Endothelial cell of umbilical vein (primary cell): ENCODE data around the gene NCL. TPM values are rescaled to one million over a fixed set of nuclear protein-coding genes. Genes with fewer than 3 reads are reported as not detected.

Experiments
- BruUV-seq: library from RNA; stranded (reverse); fragments of 400-500 nt; replicated peaks from 2 replicates; lab custom pipeline; 2021; lab: Mats Ljungman, UMichigan
- CTCF ChIA-PET: fragments of 300-600, 350-600 bp; sonication (Branson Sonifier 250); formaldehyde crosslinking; loops from one replicate; lab custom pipeline; 2021; ENCODE audit warnings: antibody characterized with exemption, inconsistent platforms; lab: Charles Lee
- POLR2A ChIA-PET: fragments of 300-600, 350-600 bp; sonication (Branson Sonifier 250); formaldehyde crosslinking; loops from one replicate; lab custom pipeline; 2021; ENCODE audit warnings: antibody characterized with exemption, inconsistent platforms; lab: Charles Lee
- DNase-seq: peaks from one replicate; pipeline ENCODE4 v3.0.0-alpha.2; 2011; ENCODE audit warnings: low read depth, low spot score
- FAIRE-seq: peaks from 2 replicates; lab custom pipeline; 2011; peaks lifted over from hg19 to GRCh38; lab: Jason Lieb, UNC
- H2AFZ ChIP-seq: 2 replicates; pipeline ENCODE4 v1.6.0; 2012; ENCODE audit warnings: low read depth, low read length, control low read depth, inconsistent platforms
- H3K27ac ChIP-seq: 2 replicates; pipeline ENCODE4 v1.5.1; 2011; ENCODE audit warnings: low read depth, mild to moderate bottlenecking, control low read depth, low read length, moderate library complexity; ENCODE audit not compliant: insufficient read depth
- H3K27me3 ChIP-seq, 2 experiments: 2 replicates each; pipeline versions ENCODE4 v1.6.0 to v1.6.1; 2011; ENCODE audit warnings: low read length in 2 of 2, mixed read lengths in 1 of 2; ENCODE audit not compliant: control insufficient read depth in 2 of 2, insufficient read depth in 2 of 2
- H3K36me3 ChIP-seq, 2 experiments: 2 replicates in 1 of 2; 3 replicates in 1 of 2; pipeline ENCODE4 v1.5.1; 2011; ENCODE audit warnings: low read length in 2 of 2, mild to moderate bottlenecking in 1 of 2, moderate library complexity in 1 of 2; ENCODE audit not compliant: control insufficient read depth in 2 of 2, insufficient read depth in 2 of 2; ENCODE audit errors: extremely low read depth in 1 of 2
- H3K4me1 ChIP-seq: 3 replicates; pipeline ENCODE4 v1.5.1; 2011; ENCODE audit warnings: mild to moderate bottlenecking, low read length; ENCODE audit not compliant: control insufficient read depth, insufficient read depth; ENCODE audit errors: extremely low read depth
- H3K4me2 ChIP-seq: 2 replicates; pipeline ENCODE4 v1.6.1; 2011; ENCODE audit warnings: low read length, control low read depth, mixed read lengths; ENCODE audit not compliant: insufficient read depth
- H3K4me3 ChIP-seq, 3 experiments: fragments of 200-600 bp in 1 of 3; sonication (generic), shearing (Covaris generic) in 1 of 3; replicated peaks in 1 of 3; 2 replicates each; pipeline ENCODE4 v1.5.1; 2011 to 2016; ENCODE audit warnings: control low read depth in 3 of 3, low read length in 3 of 3, mild to moderate bottlenecking in 2 of 3, inconsistent platforms in 1 of 3, low read depth in 1 of 3, moderate library complexity in 1 of 3; ENCODE audit not compliant: insufficient read depth in 1 of 3
- H3K79me2 ChIP-seq: 2 replicates; pipeline ENCODE4 v1.6.0; 2012; ENCODE audit warnings: low read length, inconsistent platforms; ENCODE audit not compliant: control insufficient read depth, insufficient read depth
- H3K9ac ChIP-seq: replicated peaks from 2 replicates; pipeline ENCODE3; 2011; ENCODE audit warnings: low read length, control low read depth; ENCODE audit not compliant: insufficient read depth; ENCODE audit errors: extremely low read depth
- H3K9me1 ChIP-seq: replicated peaks from 3 replicates; pipeline ENCODE4 v1.6.0; 2011; ENCODE audit warnings: mild to moderate bottlenecking, low read length; ENCODE audit not compliant: control insufficient read depth, insufficient read depth; ENCODE audit errors: extremely low read depth
- H3K9me3 ChIP-seq: replicated peaks from 2 replicates; pipeline ENCODE4 v1.5.1; 2012; ENCODE audit warnings: low read length, inconsistent platforms; ENCODE audit not compliant: control insufficient read depth, insufficient read depth
- H4K20me1 ChIP-seq: replicated peaks from 2 replicates; pipeline ENCODE3; 2011; ENCODE audit warnings: mild to moderate bottlenecking, low read length; ENCODE audit not compliant: control insufficient read depth, insufficient read depth; ENCODE audit errors: extremely low read depth
- EZH2 ChIP-seq: IDR thresholded peaks from 2 replicates; pipeline ENCODE4 v1.6.1; 2012; ENCODE audit warnings: borderline replicate concordance, low read depth, mild to moderate bottlenecking, moderate library complexity, low read length, inconsistent platforms; ENCODE audit not compliant: severe bottlenecking
- FOS ChIP-seq: IDR thresholded peaks from 2 replicates; pipeline ENCODE4 v1.6.1; 2011; ENCODE audit warnings: mild to moderate bottlenecking, low read length, moderate library complexity, borderline replicate concordance; ENCODE audit not compliant: insufficient read depth
- GATA2 ChIP-seq: IDR thresholded peaks from 2 replicates; pipeline ENCODE4 v1.7.0; 2011; ENCODE audit warnings: low read depth, mild to moderate bottlenecking, moderate library complexity, mixed read lengths, low read length; ENCODE audit not compliant: insufficient read length, insufficient read depth
- JUN ChIP-seq: IDR thresholded peaks from 2 replicates; pipeline ENCODE4 v1.6.1; 2011; ENCODE audit warnings: borderline replicate concordance, low read depth; ENCODE audit not compliant: insufficient read length, insufficient read depth
- MYC ChIP-seq: IDR thresholded peaks from one replicate; pipeline ENCODE4 v1.6.1; 2011; ENCODE audit warnings: mild to moderate bottlenecking, low read depth, low read length
- POLR2A ChIP-seq: IDR thresholded peaks from 2 replicates; pipeline ENCODE4 v1.6.1; 2012; ENCODE audit warnings: low read depth, mild to moderate bottlenecking, control low read depth, low read length
- POLR2AphosphoS5 ChIP-seq: IDR thresholded peaks from 2 replicates; pipeline ENCODE4 v1.6.1; 2012; ENCODE audit warnings: low read depth, mild to moderate bottlenecking, control low read depth, low read length, moderate library complexity; ENCODE audit not compliant: insufficient read depth
- dilution Hi-C: fragments of 300-500 bp; cut with MboI; formaldehyde crosslinking; loops from one replicate; pipeline ENCODE4 v1.15.0; 2019; ENCODE audit warnings: low sequenced_read_pairs; ENCODE audit not compliant: extremely low pct_ligation_motif_present
- intact Hi-C: fragments of 100-400 bp; cut with micrococcal nuclease; formaldehyde crosslinking; loops from one replicate; pipeline ENCODE4 v1.10.0; 2022
- polyA plus RNA-seq, 4 experiments: library from polyadenylated mRNA; depleted of rRNA in 3 of 4; stranded (reverse) in 3 of 4; unstranded in 1 of 4; fragments of >200 nt; gene quantifications; 2 replicates each; pipeline versions ENCODE4 v1.2.1 to v1.2.3, GENCODE V29; 2011 to 2012; ENCODE audit warnings: missing spikeins in 1 of 4
- total RNA-seq: library from RNA; stranded (reverse); gene quantifications from 2 replicates; pipeline ENCODE4 v1.2.3, GENCODE V29; 2021
- TF ChIP-seq, protein P1 (sequence below), 2 donors: IDR thresholded peaks; 1 replicate in 1 of 2; 2 replicates in 1 of 2; pipeline ENCODE4 v1.5.1; 2011; ENCODE audit warnings: low read length in 2 of 2, mild to moderate bottlenecking in 2 of 2, moderate library complexity in 2 of 2, control low read depth in 1 of 2, inconsistent platforms in 1 of 2, low read depth in 1 of 2; ENCODE audit not compliant: insufficient read depth in 1 of 2; ENCODE audit errors: extremely low read depth in 1 of 2
- TF ChIP-seq, protein P2 (sequence below): IDR thresholded peaks from 2 replicates; pipeline ENCODE4 v1.6.1; 2011; ENCODE audit not compliant: insufficient read depth, insufficient read length

Gene NCL
- total and polyA plus RNA-seq, 2 donors (not counting 3 experiments of a cell fraction or from before 2014, with no cell fraction given): 35.3 to 708 TPM

GRCh38 chr2:231429901-231430300, 34.4 kb downstream of the NCL start:
- Histone ChIP-seq H3K4me1 (no peaks in the 10 kb centered on the region), H4K20me1 (no peaks in the 10 kb centered on the region), H3K27ac (no peak overlapping the region), H3K9me1 (no peaks in the 10 kb centered on the region), H3K9me3 (no peaks in the 10 kb centered on the region), H3K4me2 (no peak overlapping the region), H2AFZ (no peak overlapping the region), H3K36me3 (no peaks in the 10 kb centered on the region), H3K4me3 (no peak overlapping the region), H3K27me3 (peaks cover 2 to 3% of the 10 kb centered on the region in 2 experiments), H3K79me2 (no peaks in the 10 kb centered on the region), H3K9ac (no peak overlapping the region)
- POLR2A ChIA-PET: no interaction called here
- dilution Hi-C loops (no loop called here), intact Hi-C loops (no loop called here)
- no peak for FAIRE-seq
- no peak for TF ChIP-seq GATA2
- no peak for TF ChIP-seq POLR2AphosphoS5
- CTCF ChIA-PET: interaction anchor here (1.0 to 2.1 kb wide), 2 partner anchors 22 to 24 kb away, joined by 5 to 8 read pairs; no protein-coding TSS in a partner anchor
- no peak for DNase-seq
- BruUV-seq: no TSS peak

DNA sequence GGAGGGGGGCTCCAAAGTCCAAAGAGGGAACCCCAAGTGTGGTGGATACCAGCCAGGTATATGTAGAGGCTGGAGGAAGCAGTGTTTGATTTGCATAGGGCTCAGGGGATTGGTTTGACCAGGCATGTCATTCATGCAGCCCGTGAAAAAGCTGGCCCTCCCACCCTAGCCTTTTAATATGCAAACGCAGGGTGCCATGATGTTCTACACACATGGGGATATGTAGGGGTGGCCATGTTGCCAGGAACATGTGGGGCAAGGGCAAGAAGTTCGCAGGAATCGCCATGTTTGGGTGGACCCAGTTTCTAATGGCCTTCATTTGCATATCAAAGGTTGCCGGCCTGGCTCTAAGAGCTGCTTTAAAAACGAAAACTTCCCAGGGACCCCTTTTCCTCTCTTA, 35.1 kb downstream of the NCL start:
- no peaks in the 10 kb centered on the region for H3K36me3 ChIP-seq
- H3K9ac ChIP-seq: no peak overlapping the region
- ChIA-PET CTCF (interaction anchor here (0.6 to 2.1 kb wide), 3 partner anchors 23 to 172 kb away, joined by 4 to 8 read pairs (median 5); no protein-coding TSS in a partner anchor), POLR2A (no interaction called here)
- DNase-seq (no peak), FAIRE-seq (no peak)
- TF ChIP-seq MYC (no peak), EZH2 (no peak), JUN (no peak), FOS (no peak), GATA2 (no peak), POLR2AphosphoS5 (no peak), POLR2A (no peak)
- TF ChIP-seq, protein P1, sequence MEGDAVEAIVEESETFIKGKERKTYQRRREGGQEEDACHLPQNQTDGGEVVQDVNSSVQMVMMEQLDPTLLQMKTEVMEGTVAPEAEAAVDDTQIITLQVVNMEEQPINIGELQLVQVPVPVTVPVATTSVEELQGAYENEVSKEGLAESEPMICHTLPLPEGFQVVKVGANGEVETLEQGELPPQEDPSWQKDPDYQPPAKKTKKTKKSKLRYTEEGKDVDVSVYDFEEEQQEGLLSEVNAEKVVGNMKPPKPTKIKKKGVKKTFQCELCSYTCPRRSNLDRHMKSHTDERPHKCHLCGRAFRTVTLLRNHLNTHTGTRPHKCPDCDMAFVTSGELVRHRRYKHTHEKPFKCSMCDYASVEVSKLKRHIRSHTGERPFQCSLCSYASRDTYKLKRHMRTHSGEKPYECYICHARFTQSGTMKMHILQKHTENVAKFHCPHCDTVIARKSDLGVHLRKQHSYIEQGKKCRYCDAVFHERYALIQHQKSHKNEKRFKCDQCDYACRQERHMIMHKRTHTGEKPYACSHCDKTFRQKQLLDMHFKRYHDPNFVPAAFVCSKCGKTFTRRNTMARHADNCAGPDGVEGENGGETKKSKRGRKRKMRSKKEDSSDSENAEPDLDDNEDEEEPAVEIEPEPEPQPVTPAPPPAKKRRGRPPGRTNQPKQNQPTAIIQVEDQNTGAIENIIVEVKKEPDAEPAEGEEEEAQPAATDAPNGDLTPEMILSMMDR (IDR thresholded peaks at IDR 0.05; ENCODE audit: extremely low read depth in 1 of 2, insufficient read depth in 1 of 2, low read depth in 1 of 2, low read length in 2 of 2): no peak
- TF ChIP-seq, protein P2, sequence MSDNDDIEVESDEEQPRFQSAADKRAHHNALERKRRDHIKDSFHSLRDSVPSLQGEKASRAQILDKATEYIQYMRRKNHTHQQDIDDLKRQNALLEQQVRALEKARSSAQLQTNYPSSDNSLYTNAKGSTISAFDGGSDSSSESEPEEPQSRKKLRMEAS: no peak
- H4K20me1 ChIP-seq: no peaks in the 10 kb centered on the region
- no peaks in the 10 kb centered on the region for H3K9me3 ChIP-seq
- H3K27ac ChIP-seq: no peak overlapping the region
- peaks cover 2 to 3% of the 10 kb centered on the region in 2 experiments for H3K27me3 ChIP-seq
- no peaks in the 10 kb centered on the region for H3K4me1 ChIP-seq
- no peak overlapping the region for H3K4me2 ChIP-seq
- intact Hi-C loops (no loop called here), dilution Hi-C loops (no loop called here)
- H3K9me1 ChIP-seq: no peaks in the 10 kb centered on the region
- H2AFZ ChIP-seq: no peak overlapping the region
- no peaks in the 10 kb centered on the region for H3K79me2 ChIP-seq
- no TSS peak for BruUV-seq
- H3K4me3 ChIP-seq: no peak overlapping the region
